NCI-H146 treated with DMSO at 0.1 percent for 48 hours (cell line): ENCODE results near the gene ANKFY1.
"Not testable (repeated sequence)": the region's sequence is repeated elsewhere in the genome, so short reads cannot be mapped to it uniquely, and the experiment has no call there.

ENCODE experiments used
- DNase-seq: peaks from one replicate; lab custom pipeline; 2025; ENCODE audit not compliant: unreplicated experiment; lab: John Stamatoyannopoulos, UW

ANKFY1 gene

GRCh38 chr17:4262703-4263102, 1.1 kb downstream of the ANKFY1 start:
- DNase-seq, result no peak

- no peak for DNase-seq
Measured at GRCh38 chr17:4261452-4261851, 2.3 kb downstream of the ANKFY1 start.

GRCh38 chr17:4258867-4259266, 4.9 kb downstream of the ANKFY1 start:
- DNase-seq, result no peak

GRCh38 chr17:4256952-4257351, 6.8 kb downstream of the ANKFY1 start:
- DNase-seq, result no peak

- DNase-seq, result not testable (repeated sequence)
Measured at GRCh38 chr17:4255271-4255670, 8.5 kb downstream of the ANKFY1 start.

GRCh38 chr17:4250887-4251286, 12.9 kb downstream of the ANKFY1 start:
- DNase-seq, result no peak

- no peak for DNase-seq
Measured at GRCh38 chr17:4249452-4250029, 14.2 kb downstream of the ANKFY1 start.

- no peak for DNase-seq
Measured at GRCh38 chr17:4248504-4249277, 15.1 kb downstream of the ANKFY1 start.

- no peak for DNase-seq
Measured at GRCh38 chr17:4247971-4248388, 15.8 kb downstream of the ANKFY1 start.

- DNase-seq, result no peak
Measured at GRCh38 chr17:4247361-4247970, 16.3 kb downstream of the ANKFY1 start.

- no peak for DNase-seq
Measured at GRCh38 chr17:4246674-4247073, 17.1 kb downstream of the ANKFY1 start.

- DNase-seq, result no peak
Measured at GRCh38 chr17:4241535-4241934, 22.2 kb downstream of the ANKFY1 start.

GRCh38 chr17:4236456-4236855, 27.3 kb downstream of the ANKFY1 start:
- DNase-seq, result no peak

- DNase-seq, result no peak
Measured at GRCh38 chr17:4235372-4236279, 28.2 kb downstream of the ANKFY1 start.

GRCh38 chr17:4234401-4234800, 29.4 kb downstream of the ANKFY1 start:
- no peak for DNase-seq

- DNase-seq, result no peak
Measured at GRCh38 chr17:4233668-4234258, 30.0 kb downstream of the ANKFY1 start.

GRCh38 chr17:4232168-4232813, 31.5 kb downstream of the ANKFY1 start:
- DNase-seq, result no peak

- no peak for DNase-seq
Measured at GRCh38 chr17:4229627-4230541, 33.9 kb downstream of the ANKFY1 start.

GRCh38 chr17:4221899-4222659, 41.7 kb downstream of the ANKFY1 start:
- DNase-seq, result no peak
